SHP77 (cell line): Measurements from ENCODE around the gene HSFX2.
"Not testable (repeated sequence)": the region's sequence is repeated elsewhere in the genome, so short reads cannot be mapped to it uniquely, and the experiment has no call there.

ENCODE experiments used
- DNase-seq, 2 experiments: peaks; one replicate each; lab custom pipeline; 2025; lab: John Stamatoyannopoulos, UW

The HSFX2 gene, protein sequence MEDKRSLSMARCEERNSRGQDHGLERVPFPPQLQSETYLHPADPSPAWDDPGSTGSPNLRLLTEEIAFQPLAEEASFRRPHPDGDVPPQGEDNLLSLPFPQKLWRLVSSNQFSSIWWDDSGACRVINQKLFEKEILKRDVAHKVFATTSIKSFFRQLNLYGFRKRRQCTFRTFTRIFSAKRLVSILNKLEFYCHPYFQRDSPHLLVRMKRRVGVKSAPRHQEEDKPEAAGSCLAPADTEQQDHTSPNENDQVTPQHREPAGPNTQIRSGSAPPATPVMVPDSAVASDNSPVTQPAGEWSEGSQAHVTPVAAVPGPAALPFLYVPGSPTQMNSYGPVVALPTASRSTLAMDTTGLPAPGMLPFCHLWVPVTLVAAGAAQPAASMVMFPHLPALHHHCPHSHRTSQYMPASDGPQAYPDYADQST

DNA sequence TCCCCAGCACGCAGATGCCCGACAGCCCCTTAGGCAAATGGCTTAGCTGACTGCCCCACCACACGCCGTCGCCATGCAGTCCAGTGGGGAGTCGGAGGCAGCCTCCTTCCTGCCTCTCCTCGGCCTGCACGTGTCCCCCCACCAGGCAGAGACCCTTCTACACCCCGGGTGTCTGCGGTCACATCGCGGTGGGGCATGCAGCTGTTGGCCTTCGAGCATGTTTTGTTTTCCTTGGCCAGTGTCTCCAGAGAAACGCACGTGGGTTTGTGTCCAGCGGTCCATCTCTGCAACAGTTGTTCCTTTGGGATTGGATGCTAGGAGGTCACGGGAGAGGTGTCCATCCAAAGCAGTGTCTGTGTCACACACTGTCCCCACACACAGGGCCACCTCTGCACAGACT lies at the start of gene HSFX2:
HSFX2 (minus strand) TSS at position 101 of the 400 bp plus-strand sequence. CDS start 614 bp downstream, outside the sequence.
- not testable (repeated sequence) for DNase-seq

DNA sequence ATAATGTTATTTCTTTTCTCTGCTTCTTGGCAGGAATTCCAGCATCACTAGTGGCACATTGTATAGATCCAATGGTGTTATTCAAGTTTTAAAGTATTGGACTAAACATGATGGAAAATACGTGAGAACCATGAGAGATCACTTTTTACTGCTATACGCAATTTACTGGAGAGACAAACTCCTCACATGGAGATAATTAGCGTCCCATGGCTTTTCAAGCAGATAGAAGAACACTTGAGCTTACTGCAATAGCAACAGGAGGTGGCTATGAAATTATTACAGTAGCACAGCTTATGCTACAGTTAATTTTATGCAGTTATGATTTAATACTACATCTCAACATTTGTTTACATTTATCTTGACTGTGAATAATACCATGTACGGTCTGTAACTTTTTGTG lies 48.4 kb upstream of the HSFX2 start:
- DNase-seq = no peak

DNA sequence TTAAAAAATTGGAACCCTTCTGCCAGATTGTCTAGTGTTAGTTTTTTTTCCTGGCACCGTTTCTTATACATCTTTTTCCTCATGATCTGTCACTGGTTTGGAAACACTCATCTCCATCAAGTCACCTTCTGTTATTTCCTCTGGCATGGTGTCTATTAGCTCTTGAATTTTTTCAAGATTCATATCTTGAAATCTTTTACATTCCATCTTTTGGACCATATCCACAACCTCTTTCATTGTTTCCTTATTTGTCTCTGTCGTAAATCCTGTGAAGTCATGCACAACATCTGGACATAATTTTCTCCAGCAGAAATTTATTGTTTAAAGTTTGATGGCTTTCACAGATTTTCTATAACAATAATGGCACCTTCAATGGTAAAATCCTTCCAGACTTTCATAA lies 46.7 kb upstream of the HSFX2 start:
- no peak for DNase-seq

DNA sequence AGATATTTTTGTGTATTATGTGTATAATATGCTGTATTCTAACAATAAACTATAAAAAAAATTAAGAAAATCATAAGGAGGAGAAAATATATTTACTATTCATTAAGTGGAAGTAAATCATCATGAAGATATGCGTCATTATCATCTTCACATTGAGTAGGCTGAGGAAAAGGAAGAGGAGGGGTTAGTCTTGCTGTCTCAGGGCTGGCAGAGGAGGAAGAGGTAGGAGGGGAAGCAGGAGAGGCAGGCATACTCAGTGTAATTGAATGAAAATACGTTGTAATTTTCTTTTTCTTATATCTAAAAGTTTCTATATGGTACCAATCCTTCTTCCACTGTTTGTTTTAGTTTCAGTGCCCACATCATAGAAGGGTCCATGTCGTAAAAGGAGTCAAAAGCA lies 46.3 kb upstream of the HSFX2 start:
- no peak for DNase-seq

DNA sequence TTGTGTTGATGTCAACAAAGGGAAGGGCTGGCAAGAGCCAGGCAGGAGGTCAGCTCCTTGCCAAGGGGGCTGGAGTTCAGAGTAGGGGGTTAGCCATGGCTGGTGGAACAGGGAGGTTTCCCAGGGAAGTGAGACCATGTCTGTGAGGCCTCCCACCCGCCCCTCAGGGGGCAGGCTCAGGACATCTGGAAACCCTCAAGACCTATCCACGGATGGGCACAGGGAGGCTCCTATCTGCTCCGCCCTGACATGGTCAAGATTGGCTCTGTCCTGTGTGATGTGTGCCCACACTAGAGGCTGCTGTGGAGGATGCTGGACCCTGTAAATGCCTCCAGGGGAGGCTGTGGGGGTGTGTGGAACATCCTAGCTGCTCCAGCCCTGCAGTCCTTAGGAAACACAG lies 44.5 kb upstream of the HSFX2 start:
- DNase-seq = no peak

DNA sequence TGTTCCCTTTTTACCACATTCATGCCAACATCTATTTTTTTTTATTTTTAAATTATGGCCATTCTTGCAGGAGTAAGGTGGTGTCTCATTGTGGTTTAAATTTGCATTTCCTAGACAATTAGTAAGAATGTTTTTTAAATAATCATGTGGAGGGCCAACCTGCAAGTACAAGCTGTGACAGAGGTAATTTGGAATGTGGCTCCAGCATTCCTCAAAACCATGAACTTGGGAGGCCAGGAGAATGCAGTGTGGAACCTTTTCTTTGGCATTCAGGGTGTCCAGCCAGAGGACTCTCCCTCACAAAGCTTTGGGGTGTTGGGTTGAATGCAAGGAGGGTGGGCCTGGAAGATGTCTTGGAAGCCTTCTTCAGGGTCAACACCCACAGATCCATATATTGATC lies 43.7 kb upstream of the HSFX2 start:
- DNase-seq = no peak

DNA sequence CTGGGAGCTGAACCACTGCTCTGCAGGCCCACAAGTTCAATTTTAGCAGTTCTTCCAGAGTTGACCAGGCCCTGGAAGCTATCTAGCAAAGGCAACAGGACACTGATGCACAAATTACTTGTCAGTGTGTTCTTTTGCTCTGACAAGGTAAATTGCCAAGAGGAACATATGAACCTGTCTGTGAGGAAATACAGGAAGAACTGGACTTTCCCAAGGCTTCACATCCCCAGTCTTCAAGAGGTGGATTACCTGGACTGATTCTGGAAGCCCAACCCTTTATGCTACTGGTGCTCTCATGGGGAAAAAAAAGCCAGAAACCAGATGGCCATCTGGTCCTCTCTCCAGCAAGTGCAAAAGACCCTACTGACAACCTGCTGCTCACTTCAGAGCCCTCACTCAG lies 38.4 kb upstream of the HSFX2 start:
- DNase-seq = no peak

DNA sequence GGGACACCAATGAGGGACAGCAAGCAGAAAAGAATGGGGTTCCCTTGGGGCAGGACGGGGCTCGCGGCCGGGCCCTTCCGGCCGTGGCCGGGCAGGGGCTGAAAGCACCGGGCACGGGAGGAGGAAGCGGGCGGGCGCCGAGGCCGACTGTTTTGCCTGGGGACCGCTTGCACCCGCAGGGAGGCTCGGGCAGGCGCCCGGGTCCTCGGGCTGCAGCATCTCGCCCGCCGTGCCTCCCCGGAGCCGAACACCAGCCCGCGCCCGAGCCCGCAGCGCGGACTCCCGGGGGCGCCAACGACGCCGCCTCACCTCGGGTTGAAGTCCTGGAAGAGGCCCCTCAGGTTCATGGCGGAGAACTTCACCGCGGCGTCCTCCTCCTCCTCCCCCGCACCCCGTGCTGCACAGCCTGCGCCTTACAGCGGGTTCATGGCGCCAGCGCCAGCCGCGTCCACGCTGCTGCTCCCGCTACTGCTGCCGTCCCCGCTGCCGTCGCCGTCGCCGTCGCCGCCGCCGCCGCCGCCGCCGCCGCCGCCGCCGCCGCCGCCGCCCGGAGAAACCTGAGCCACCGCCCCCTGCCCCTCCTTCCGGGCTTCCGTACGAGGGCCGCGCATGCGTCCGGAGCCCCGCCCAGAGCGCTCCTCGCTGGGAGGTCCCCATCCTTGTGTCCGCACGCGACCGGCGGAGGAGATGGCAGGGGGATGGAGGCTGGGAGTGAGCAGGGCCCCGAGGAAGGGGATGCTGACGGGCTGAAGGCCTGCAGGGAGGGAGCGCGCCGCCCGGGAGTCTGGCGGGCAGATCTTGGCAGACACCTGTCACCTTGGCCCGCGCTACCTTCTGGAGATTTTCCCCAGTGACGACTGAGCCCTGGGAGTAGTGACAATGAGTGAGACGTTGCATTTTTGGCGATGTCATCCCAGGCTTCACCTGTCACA lies 36.4 kb upstream of the HSFX2 start, which contains the start of gene TMEM185A:
TMEM185A (minus strand) TSS at position 559 of the 932 bp plus-strand sequence; CDS start at position 347, 212 bp downstream.
- peak; percentile 42 to 72 for DNase-seq

DNA sequence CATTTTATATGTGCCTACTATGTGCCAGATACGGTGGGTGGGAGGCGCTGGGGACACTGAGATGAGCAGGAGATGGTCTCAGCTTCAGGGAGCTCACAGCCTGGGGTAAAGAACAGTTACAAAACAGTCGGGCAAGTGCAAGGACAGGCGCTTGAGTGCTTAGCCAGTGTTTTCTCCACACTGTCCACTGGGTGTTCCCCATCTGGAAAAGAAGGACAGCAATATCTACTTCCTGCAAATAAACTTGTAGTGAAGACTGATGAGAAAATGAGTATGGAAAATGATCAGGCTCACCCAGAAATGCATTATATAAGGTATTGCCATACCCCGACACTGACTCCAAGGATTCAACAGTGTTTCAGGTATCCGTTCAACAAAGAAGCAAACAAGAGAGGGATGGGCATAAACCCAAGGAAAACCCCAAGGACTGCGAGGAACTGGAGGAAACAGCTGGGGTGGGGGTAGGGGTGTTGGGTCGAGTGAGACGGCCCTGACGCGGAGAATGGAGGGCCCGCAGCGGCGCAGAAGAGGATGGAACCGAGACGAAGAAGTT lies 35.6 kb upstream of the HSFX2 start:
- DNase-seq = no peak

DNA sequence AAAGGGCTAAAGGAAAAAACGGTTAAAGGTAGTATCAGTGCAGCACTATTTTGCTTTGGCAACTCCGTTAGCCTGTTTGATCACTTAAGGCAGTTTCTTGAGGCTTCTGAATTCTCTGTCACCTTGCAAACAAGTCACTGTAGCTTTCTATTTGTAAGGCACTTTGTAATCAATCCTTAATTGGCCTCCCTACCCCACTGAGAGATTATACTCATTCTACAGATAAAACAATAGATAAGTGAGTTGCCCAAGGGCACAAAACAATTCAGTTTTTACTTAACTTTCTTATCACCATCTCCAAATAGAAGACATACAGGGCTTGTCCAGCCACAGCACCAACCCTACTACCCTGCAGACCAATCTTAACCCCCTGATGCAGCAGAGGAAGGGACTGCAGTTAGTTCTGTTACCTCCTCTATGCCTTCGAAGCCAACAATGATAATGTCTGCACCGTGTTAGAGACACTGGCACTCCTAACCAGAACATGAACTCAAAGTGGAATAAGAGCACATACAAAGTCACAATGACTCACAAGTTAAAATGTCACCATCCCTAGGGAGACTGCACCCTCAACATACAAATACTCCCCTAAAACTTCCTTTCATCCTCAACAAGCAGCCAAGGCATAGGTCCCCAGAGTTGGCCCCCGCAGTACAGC lies 34.7 kb upstream of the HSFX2 start:
- DNase-seq = no peak

DNA sequence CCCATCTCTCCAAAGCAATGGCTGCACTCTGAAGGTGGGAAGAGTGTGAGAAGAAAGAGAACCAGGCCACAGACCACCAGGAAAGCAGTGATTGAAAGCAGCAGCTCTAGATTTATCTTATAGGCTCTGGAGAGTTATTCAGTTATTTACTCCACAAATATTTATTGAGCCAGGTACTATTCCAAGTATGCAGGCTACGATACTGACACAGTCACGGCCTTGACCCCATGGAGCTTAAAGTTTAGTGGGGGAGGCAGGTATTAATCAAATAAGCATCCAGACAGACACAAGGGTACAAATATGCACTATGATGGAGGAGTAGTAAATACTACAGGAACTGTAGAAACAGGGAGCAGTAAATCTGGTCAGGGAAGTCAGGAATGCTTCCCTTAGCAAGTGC lies 33.7 kb upstream of the HSFX2 start:
- no peak for DNase-seq

DNA sequence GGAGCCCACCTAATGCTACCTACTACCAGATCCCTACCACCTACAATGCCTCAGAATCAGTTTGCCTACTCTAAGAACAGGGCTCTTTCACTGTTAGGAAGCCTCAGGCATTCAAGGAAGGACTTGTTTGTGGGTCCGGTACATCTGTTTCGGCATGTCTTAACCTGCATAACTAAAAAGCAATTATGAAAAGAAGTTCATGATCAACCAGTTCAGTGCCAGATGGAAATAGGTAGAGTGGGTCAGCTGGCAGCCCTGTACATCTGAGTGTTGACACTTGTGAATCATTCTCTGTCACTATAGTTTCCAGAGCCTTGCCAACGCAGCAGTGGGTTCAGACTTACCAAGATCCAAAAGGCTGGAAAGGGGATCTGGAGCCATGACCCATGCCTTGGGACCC lies 33.2 kb upstream of the HSFX2 start:
- no peak for DNase-seq

DNA sequence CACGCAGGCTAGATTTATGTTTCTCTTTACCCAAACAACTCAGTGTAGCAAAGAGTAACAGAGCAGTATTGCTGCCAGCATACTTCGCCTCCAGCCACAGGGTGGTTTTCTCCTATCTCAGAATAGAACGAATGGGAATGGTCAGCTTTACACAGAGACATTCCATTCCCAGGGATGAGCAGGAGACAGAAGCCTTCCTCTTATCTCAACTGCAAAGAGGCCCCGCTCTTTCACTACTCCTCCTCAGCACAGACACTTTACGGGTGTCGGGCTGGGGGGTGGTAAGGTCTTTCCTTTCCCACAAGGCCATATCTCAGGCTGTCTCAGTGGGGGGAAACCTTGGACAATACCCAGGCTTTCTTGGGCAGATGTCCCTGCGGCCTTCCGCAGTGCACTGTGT lies 31.7 kb upstream of the HSFX2 start:
- DNase-seq = not testable (repeated sequence)

DNA sequence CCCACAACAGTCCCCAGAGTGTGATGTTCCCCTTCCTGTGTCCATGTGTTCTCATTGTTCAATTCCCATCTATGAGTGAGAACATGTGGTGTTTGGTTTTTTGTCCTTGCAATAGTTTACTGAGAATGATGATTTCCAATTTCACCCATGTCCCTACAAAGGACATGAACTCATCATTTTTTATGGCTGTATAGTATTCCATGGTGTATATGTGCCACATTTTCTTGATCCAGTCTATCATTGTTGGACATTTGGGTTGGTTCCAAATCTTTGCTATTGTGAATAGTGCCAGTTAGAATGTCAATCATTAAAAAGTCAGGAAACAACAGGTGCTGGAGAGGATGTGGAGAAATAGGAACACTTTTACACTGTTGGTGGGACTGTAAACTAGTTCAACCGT lies 24.5 kb upstream of the HSFX2 start:
- DNase-seq = not testable (repeated sequence)

DNA sequence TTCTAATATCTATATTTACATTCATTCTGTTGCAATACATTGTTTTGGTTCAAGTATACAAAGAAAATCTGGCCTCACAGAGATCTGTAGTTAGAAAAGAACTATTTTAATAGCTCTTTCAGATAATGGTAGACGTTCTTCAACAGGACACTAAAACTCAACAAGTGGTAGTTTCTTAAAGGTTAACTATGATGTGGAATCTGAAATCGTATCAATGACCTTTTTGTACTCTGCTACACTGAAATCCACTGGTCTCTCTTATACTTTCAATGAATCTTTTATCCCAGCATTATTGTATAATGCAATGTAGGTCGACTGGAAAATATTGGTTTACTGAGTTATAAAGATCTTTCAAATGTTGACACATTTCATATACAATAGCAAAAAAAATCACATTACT lies 23.8 kb upstream of the HSFX2 start:
- no peak for DNase-seq

DNA sequence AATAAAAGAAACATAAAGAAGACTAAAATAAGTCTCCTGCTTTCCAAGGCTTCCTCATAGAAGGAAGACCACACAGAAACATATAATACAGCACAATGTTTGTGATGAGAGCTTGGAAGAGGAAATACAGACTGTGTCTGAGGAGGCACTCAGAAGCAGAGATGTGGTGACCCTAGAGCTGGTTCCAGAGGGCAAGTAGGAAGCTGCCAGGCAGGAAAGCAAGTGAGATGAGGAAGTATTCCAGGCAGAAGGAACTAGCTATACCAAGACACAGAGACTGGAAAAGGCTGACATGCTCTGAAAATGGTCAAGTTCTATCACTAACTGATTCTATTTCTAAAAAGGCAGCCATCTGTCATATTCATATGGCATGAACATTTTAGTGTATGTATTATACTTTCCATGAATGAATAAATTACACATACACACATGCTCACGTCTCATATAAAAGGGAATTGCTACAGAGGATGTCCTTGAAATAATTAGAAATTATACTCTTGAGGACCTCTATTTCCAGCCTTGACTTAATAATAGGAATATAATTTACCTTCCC lies 16.6 kb upstream of the HSFX2 start:
- no peak for DNase-seq

DNA sequence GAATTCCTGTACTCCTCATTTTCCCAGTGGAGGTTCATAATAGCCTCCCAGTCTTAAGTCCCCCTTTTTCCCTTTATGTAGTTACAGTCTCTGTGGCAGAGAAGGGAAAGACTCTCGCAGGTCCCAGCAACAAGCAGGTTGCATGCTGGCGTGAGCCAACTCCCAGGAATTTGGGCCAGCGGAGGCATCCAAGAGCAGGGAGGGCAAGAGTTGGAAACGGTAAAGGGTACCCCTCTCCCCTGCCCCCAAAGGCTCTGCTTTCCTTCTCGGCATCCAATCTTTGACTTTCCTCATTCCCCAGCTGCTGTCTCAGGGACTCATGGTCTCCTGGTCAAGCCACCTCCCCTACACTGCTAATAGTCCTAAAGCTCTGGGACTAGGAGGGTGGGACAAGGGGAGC lies 15.4 kb upstream of the HSFX2 start:
- no peak for DNase-seq

DNA sequence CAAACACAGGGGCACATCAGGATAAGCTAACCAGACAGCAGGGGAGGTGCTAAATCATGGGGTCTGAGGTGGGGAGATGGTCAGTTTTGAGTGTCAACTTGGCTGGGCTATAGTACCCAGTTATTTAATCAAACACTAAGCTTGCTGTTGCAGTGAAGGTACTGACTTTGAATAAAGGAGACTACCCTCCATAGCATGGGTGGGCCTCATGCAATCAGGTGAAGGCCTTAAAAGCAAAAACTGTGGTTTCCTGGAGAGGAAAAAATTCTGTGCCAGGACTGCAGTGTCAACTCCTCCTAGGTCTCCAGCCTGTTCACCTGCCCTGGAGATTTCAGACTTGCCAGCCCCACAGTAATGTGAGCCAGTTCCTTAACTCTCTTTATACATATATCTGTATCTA lies 12.6 kb upstream of the HSFX2 start:
- DNase-seq = no peak

DNA sequence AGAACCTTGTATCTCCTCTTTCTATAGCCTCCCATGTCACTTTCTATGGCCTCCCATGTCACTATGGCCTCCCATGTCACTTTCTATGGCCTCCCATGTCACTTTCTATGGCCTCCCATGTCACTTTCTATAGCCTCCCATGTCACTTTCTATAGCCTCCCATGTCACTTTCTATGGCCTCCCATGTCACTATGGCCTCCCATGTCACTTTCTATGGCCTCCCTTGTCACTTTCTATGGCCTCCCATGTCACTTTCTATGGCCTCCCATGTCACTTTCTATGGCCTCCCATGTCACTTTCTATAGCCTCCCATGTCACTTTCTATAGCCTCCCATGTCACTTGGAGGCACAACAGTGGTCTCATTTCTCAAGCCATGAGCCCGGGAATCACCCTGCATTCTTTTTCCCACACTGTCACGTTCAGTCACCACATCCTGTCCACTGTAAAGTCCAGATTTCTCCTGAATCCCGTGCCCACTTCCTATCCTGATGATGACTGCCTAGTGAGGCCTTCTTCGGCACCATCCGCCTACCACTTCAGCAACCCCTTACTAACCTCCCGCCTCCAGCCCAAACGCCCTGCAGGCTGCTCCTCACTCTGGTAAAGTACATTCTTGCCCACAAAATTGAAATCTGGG lies 10.3 kb upstream of the HSFX2 start:
- DNase-seq = not testable (repeated sequence)

DNA sequence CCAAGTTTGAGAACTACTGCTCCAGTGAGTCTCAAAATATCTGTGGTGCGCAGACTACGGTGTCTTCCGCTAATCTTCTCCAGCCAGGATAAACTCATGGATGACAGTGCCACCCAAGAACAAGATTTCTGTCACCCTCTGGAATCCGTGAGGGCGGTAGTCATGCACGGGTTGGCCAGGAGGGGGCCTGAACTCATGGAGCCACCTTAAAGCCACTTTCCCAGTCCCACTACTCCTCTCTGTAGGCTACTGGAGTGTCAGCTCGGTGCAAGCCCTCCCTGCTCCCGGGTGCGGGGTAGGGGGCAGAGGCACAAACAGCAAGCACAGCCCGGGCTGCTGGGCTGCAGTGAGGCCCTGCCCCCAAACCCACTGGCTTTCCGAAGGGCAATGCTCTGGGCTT lies 3.5 kb upstream of the HSFX2 start:
- DNase-seq = not testable (repeated sequence)

DNA sequence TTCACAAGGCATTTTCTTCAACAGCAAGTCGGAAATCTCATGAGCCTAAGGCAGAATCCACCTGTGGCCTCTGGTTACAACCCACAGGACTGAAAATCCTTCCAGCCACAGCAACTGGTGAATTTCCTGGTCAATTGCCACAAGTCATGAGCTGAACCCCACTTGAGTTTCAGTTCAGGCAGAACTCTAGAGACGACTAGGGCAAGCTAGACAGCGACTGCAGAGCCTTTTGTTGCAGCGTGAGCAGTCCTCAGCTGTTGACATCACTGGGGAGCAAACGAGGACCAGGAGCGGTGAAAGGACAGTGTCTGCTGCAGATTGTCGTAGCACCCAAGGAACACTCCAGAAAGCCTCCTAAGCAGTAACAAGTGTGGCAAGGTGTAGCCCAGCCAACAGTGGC lies 829 bp upstream of the HSFX2 start:
- not testable (repeated sequence) for DNase-seq
